ENCODE results near the gene LYG1.
"Not testable (repeated sequence)": the region's sequence is repeated elsewhere in the genome, so short reads cannot be mapped to it uniquely, and the experiment has no call there.

The LYG1 gene

DNA sequence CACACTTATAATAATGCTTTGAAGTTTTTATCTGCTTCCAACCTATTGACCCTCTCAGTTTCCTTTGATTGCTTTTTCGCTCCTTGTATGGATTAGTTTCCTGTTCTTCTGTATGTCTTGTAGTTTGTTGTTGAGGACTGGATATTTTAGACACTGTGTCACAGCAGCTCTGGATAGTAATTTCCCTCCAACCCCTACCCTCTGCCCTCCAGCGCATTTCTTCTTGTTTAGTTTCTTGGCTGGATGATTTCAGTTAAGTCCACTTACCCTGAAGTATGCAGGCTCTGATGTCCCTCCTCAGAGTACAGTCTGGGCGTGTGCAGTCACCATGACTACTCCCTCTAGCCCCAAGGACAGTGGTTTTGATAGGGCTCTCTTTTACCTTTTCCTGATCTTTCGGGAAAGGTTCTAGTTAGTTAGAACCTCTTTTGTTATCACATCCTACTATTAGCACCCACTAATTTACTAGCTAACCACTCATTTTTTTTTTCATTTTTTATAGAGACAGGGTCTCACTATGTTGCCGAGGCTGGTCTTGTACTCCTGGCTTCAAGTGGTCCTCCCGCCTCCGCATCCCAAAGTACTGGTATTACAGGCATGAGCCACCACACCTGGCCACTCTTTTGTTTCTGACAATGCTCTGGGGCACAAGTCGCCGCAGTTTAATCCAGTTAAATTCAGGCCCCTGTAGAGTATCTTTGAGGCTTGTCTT is 16.3 kb upstream of the LYG1 start:
- peaks cover 2% of the 10 kb centered on the region for H3K9me3 Mint-ChIP-seq
- H3K27ac Mint-ChIP-seq = no peak overlapping the region
- peaks cover 44% of the 10 kb centered on the region for H3K36me3 Mint-ChIP-seq
- no peak overlapping the region for H3K4me3 Mint-ChIP-seq
- no peaks in the 10 kb centered on the region for H3K4me1 Mint-ChIP-seq
- H3K27me3 Mint-ChIP-seq = no peaks in the 10 kb centered on the region
- CTCF ChIA-PET = no interaction called here
- DNase-seq = no peak

GRCh38 chr2:99299580-99299979 is 1.4 kb downstream of the LYG1 start:
- H3K4me1 Mint-ChIP-seq = no peaks in the 10 kb centered on the region
- peaks cover 1% of the 10 kb centered on the region for H3K9me3 Mint-ChIP-seq
- no peaks in the 10 kb centered on the region for H3K27me3 Mint-ChIP-seq
- no peak overlapping the region for H3K4me3 Mint-ChIP-seq
- H3K36me3 Mint-ChIP-seq = peaks cover 1% of the 10 kb centered on the region
- CTCF ChIA-PET = no interaction called here
- no peak for DNase-seq
- no peak overlapping the region for H3K27ac Mint-ChIP-seq

DNA sequence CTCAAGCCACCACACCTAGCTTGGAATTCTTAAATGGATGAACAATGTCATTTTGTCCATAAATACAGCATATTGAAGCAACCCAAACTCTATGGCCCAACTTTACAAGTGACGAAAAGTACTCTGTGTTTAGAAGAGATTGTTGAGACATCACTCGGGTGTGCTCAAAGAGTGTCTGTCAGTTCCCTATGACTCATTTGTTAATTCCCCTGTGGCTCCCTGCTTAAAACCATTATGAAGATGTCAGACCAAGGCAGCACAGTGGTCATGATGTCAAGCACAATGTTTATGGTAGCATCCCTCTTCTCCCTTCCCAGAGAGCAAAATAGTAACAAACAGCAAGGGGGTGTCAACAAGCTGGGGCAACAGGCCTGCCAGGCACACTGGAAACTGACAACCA is 3.0 kb downstream of the LYG1 start:
- H3K27me3 Mint-ChIP-seq = no peaks in the 10 kb centered on the region
- CTCF ChIA-PET = no interaction called here
- H3K9me3 Mint-ChIP-seq = peaks cover 1% of the 10 kb centered on the region
- H3K36me3 Mint-ChIP-seq = peaks cover 1% of the 10 kb centered on the region
- no peak overlapping the region for H3K27ac Mint-ChIP-seq
- no peaks in the 10 kb centered on the region for H3K4me1 Mint-ChIP-seq
- DNase-seq = no peak
- no peak overlapping the region for H3K4me3 Mint-ChIP-seq

DNA sequence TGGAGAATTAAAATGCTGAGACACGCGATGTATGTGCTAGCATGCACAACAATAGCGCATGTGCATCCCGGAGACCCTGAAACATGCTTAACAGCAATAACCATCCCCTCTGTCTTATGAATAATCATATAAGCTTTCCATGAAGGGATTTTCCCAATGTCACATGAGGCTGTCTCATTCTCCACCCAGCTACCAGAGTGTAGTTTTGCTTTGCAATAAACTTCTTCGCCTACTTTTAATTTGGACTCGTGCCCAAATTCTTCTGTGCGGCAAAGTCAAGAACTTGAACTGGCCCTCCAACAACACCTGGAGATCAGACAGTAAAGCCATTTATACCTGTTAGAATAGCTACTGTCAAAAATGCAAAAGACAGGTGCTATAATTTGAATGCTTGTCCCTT is 15.5 kb downstream of the LYG1 start:
- DNase-seq = no peak
- Mint-ChIP-seq H3K9me3 (no peaks in the 10 kb centered on the region), H3K4me3 (no peak overlapping the region), H3K27ac (no peak overlapping the region), H3K27me3 (no peaks in the 10 kb centered on the region), H3K36me3 (peaks cover under 1% of the 10 kb centered on the region), H3K4me1 (no peaks in the 10 kb centered on the region)
- CTCF ChIA-PET = no interaction called here

GRCh38 chr2:99279969-99280695 is 20.9 kb downstream of the LYG1 start:
- Mint-ChIP-seq H3K27ac (no peak overlapping the region), H3K4me3 (no peak overlapping the region), H3K27me3 (no peaks in the 10 kb centered on the region), H3K36me3 (peaks cover 4% of the 10 kb centered on the region), H3K4me1 (no peaks in the 10 kb centered on the region), H3K9me3 (peaks cover 8% of the 10 kb centered on the region)
- CTCF ChIA-PET = no interaction called here
- DNase-seq = no peak

DNA sequence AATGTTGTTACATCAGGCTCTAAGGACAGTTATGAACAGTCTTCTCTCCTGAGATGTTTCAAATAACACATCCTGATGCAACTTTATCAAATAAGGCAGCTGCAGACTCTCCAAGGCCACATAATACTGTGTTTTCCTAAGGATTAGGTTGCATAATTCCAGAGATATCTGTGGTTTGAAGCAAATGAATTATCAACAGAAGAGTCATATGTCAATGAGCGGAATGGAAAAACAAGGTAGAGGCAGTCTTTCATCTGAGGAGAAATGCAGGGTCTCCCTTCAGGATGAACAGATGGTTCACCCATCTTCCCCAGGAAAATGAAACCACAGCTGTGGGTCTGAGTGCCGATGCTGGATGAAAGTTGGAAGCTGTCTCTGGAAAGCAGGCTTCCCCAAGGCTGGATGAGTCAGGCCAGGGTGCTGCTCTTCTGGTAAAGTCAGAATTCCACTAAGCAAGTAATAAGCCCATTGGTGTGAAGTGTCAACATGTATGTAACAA is 22.2 kb downstream of the LYG1 start:
- CTCF ChIA-PET = no interaction called here
- DNase-seq = no peak
- peaks cover 4% of the 10 kb centered on the region for H3K36me3 Mint-ChIP-seq
- no peaks in the 10 kb centered on the region for H3K27me3 Mint-ChIP-seq
- H3K4me1 Mint-ChIP-seq = no peaks in the 10 kb centered on the region
- no peak overlapping the region for H3K27ac Mint-ChIP-seq
- H3K4me3 Mint-ChIP-seq = no peak overlapping the region
- peaks cover 8% of the 10 kb centered on the region for H3K9me3 Mint-ChIP-seq

GRCh38 chr2:99278195-99278765 is 22.7 kb downstream of the LYG1 start:
- H3K4me3 Mint-ChIP-seq, H3K4me1 Mint-ChIP-seq, CTCF ChIA-PET, H3K27ac Mint-ChIP-seq, H3K9me3 Mint-ChIP-seq, H3K36me3 Mint-ChIP-seq, H3K27me3 Mint-ChIP-seq, DNase-seq: not testable (repeated sequence)

DNA sequence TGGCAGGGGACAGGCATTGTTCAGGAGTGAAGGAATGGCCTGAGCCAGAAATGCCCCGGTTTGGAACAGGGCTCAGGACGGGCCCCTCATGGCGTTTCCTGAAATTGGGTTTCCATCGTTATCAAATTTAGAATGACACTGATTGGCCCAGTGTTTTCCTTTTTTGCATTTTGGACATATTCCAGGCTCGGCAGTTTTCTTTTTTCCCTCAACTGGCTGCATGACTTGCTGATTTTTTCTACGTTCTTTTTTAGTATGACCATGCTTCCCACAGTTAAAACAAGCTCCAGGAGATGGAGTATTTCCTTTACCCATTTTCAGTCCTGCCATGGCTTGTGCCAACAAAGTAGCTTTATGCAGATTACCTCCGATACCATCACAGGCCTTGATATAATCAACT is 25.1 kb downstream of the LYG1 start:
- no peaks in the 10 kb centered on the region for H3K4me1 Mint-ChIP-seq
- no peak for DNase-seq
- peaks cover 4% of the 10 kb centered on the region for H3K36me3 Mint-ChIP-seq
- CTCF ChIA-PET = no interaction called here
- H3K27ac Mint-ChIP-seq = no peak overlapping the region
- H3K27me3 Mint-ChIP-seq = no peaks in the 10 kb centered on the region
- no peak overlapping the region for H3K4me3 Mint-ChIP-seq
- H3K9me3 Mint-ChIP-seq = peaks cover 16% of the 10 kb centered on the region

- CTCF ChIA-PET = no interaction called here
- H3K27me3 Mint-ChIP-seq = no peaks in the 10 kb centered on the region
- no peaks in the 10 kb centered on the region for H3K36me3 Mint-ChIP-seq
- no peak overlapping the region for H3K4me3 Mint-ChIP-seq
- DNase-seq = no peak
- no peaks in the 10 kb centered on the region for H3K4me1 Mint-ChIP-seq
- no peak overlapping the region for H3K27ac Mint-ChIP-seq
- no peaks in the 10 kb centered on the region for H3K9me3 Mint-ChIP-seq
Measured at GRCh38 chr2:99261242-99261641, 39.8 kb downstream of the LYG1 start.

GRCh38 chr2:99260184-99260583 is 40.8 kb downstream of the LYG1 start:
- CTCF ChIA-PET = no interaction called here

DNA sequence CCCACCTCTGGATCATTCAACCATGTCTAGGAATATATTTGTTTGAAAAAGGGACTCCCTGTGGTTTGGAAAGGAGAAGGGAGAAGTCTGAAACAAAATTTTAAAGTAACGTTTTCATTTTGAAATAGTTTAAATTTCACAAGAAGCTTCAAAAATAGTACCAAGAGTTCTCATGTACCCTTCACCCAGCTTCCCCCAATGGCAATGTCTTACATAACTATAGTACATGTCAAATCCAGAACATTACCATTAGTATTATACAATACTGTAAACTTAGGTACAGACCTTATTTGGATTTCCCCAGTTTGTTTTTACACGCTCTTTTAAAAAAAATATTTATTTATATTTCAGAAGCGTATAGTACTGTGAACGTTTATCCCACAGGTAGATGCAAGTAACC is 41.5 kb downstream of the LYG1 start:
- CTCF ChIA-PET = no interaction called here
- Mint-ChIP-seq H3K9me3 (no peaks in the 10 kb centered on the region), H3K27me3 (no peaks in the 10 kb centered on the region), H3K36me3 (no peaks in the 10 kb centered on the region), H3K27ac (no peak overlapping the region), H3K4me3 (no peak overlapping the region), H3K4me1 (no peaks in the 10 kb centered on the region)
- DNase-seq = no peak

More at GRCh38 chr2:99260184-99260583, 40.8 kb downstream of the LYG1 start:
- Mint-ChIP-seq H3K9me3 (no peaks in the 10 kb centered on the region), H3K4me3 (no peak overlapping the region), H3K4me1 (no peaks in the 10 kb centered on the region), H3K27ac (no peak overlapping the region), H3K36me3 (no peaks in the 10 kb centered on the region), H3K27me3 (no peaks in the 10 kb centered on the region)
- DNase-seq = no peak

GRCh38 chr2:99256677-99257076 is 44.3 kb downstream of the LYG1 start:
- Mint-ChIP-seq H3K36me3 (no peaks in the 10 kb centered on the region), H3K27ac (no peak overlapping the region), H3K4me3 (no peak overlapping the region), H3K27me3 (no peaks in the 10 kb centered on the region), H3K9me3 (no peaks in the 10 kb centered on the region), H3K4me1 (no peaks in the 10 kb centered on the region)
- no peak for DNase-seq
- CTCF ChIA-PET = no interaction called here

GRCh38 chr2:99255491-99256318 is 45.3 kb downstream of the LYG1 start, which contains the start of gene LYG2:
LYG2 (minus strand) TSS chr2:99255666; CDS start chr2:99254260, 1,406 bp downstream.
- Mint-ChIP-seq H3K4me3 (no peak within 1 kb of the TSS), H3K27ac (no peak within 1 kb of the TSS), H3K27me3 (no peaks in the 10 kb centered on the region), H3K9me3 (no peaks in the 10 kb centered on the region), H3K36me3 (no peaks in the 10 kb centered on the region), H3K4me1 (no peaks in the 10 kb centered on the region)
- CTCF ChIA-PET = no interaction called here
- DNase-seq = no peak

DNA sequence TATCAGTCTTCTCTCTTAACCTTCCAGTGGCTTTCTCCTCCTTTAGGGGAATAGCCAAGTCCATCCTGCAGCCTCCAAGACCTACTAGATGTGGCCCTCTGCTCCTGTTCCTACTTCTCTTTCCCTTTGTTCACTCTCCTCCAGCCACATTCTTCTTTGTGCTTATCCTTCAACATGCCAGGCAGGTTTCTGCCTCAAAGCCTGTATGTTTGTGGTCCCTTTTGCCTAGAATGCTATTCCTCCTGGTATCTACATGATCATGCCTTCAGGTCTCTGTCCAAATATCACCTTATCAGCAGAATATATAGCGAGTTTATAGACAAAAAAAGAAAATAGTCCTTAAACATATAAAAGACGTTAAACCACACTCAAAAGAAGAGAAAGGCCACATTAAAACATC is 51.0 kb downstream of the LYG1 start:
- H3K4me3 Mint-ChIP-seq = no peak overlapping the region
- H3K36me3 Mint-ChIP-seq = no peaks in the 10 kb centered on the region
- CTCF ChIA-PET = no interaction called here
- no peaks in the 10 kb centered on the region for H3K4me1 Mint-ChIP-seq
- no peak for DNase-seq
- H3K9me3 Mint-ChIP-seq = peaks cover 2% of the 10 kb centered on the region
- no peaks in the 10 kb centered on the region for H3K27me3 Mint-ChIP-seq
- H3K27ac Mint-ChIP-seq = no peak overlapping the region

Measured in activated naive CD4-positive, alpha-beta T cell treated with anti-CD3 and anti-CD28 coated beads, Interleukin-2, amount 10 ng/mL, durations not matched to agents 7 days and 5 days (primary cell).